Left ventricle myocardium inferior (tissue), 1 donor: Measurements from ENCODE around the gene ALPK1. TPM values are rescaled to one million over a fixed set of nuclear protein-coding genes. Genes with fewer than 3 reads are reported as not detected.
A peak's percentile ranks its signal among the peaks of the same experiment; 100 is the strongest.

Experiments
- DNase-seq: peaks from one replicate; pipeline ENCODE4 v3.0.0-alpha.2; 2020
- H3K27ac ChIP-seq: fragments of 200-600 bp; replicated peaks from 2 replicates; pipeline ENCODE4 v1.8.0; 2021
- H3K27me3 ChIP-seq: fragments of 200-600 bp; 2 replicates; pipeline ENCODE4 v1.8.0; 2021; ENCODE audit warnings: low read depth
- H3K36me3 ChIP-seq: fragments of 200-600 bp; 2 replicates; pipeline ENCODE4 v1.8.0; 2021
- H3K4me1 ChIP-seq: fragments of 200-600 bp; 2 replicates; pipeline ENCODE4 v1.8.0; 2021
- H3K4me3 ChIP-seq: fragments of 200-600 bp; 2 replicates; pipeline ENCODE4 v1.8.0; 2021; ENCODE audit warnings: mild to moderate bottlenecking, moderate library complexity
- H3K9me3 ChIP-seq: fragments of 200-600 bp; replicated peaks from 2 replicates; pipeline ENCODE4 v1.8.0; 2021
- CTCF ChIP-seq: fragments of 200-600 bp; IDR thresholded peaks from 2 replicates; pipeline ENCODE4 v1.8.0; 2021; ENCODE audit warnings: antibody characterized with exemption, mild to moderate bottlenecking, borderline replicate concordance
- intact Hi-C: fragments of 100-400 bp; cut with micrococcal nuclease; formaldehyde crosslinking; loops from one replicate; pipeline ENCODE4 v1.11.0; 2022
- long read RNA-seq: library from polyadenylated mRNA; unstranded; transcript quantifications from one replicate; pipeline ENCODE4 v2.0.0, GENCODE V29; 2021
- total RNA-seq: library from RNA; stranded (reverse); fragmentation: NEBNext Ultra II Directional; extraction: Animal tissue kit (Norgen Biotek cat#: 25700); gene quantifications from one replicate; pipeline ENCODE4 v1.2.1, GENCODE V29; 2021
- donor health status: DM: no; HTN: yes; CAD: no; lungs with severe emphysema.

ALPK1 gene
- total RNA-seq, result 3.1 TPM
- long read RNA-seq, partial matches to known transcripts, result 1 of 1 reads
- long read RNA-seq, other reads (novel, unspliced or antisense), result 0 of 1 reads

GRCh38 chr4:112296949-112297880, at the start of gene ALPK1:
TSS of gene ALPK1 (plus strand) at chr4:112297369.
- TF ChIP-seq CTCF, result no peak
- Histone ChIP-seq H3K4me1 (peaks cover 26% of the 10 kb centered on the region), H3K4me3 (peak within 1 kb of the TSS; percentile 61), H3K27ac (peak within 1 kb of the TSS; percentile 71), H3K36me3 (no peaks in the 10 kb centered on the region), H3K27me3 (no peaks in the 10 kb centered on the region), H3K9me3 (no peaks in the 10 kb centered on the region)
- no peak for DNase-seq
- intact Hi-C loops, result no loop called here

GRCh38 chr4:112251019-112251643, 46.0 kb upstream of the ALPK1 start:
- H3K9me3 ChIP-seq, result no peaks in the 10 kb centered on the region
- no peaks in the 10 kb centered on the region for H3K27me3 ChIP-seq
- H3K4me1 ChIP-seq, result peaks cover 15% of the 10 kb centered on the region
- no peak for DNase-seq
- no peak overlapping the region for H3K27ac ChIP-seq
- no peak for TF ChIP-seq CTCF
- H3K4me3 ChIP-seq, result no peak overlapping the region
- intact Hi-C loops, result no loop called here
- peaks cover 4% of the 10 kb centered on the region for H3K36me3 ChIP-seq

- no peak for TF ChIP-seq CTCF
- no peak overlapping the region for H3K27ac ChIP-seq
- intact Hi-C loops, result no loop called here
These were observed 44.9 kb upstream of the ALPK1 start for GRCh38 chr4:112252234-112252633.

GRCh38 chr4:112253382-112254000, 43.7 kb upstream of the ALPK1 start:
- no peak for DNase-seq
- intact Hi-C loops, result no loop called here
- no peak for TF ChIP-seq CTCF
- H3K9me3 ChIP-seq, result no peaks in the 10 kb centered on the region
- H3K4me3 ChIP-seq, result no peak overlapping the region
- peaks cover 5% of the 10 kb centered on the region for H3K36me3 ChIP-seq
- no peaks in the 10 kb centered on the region for H3K27me3 ChIP-seq
- no peak overlapping the region for H3K27ac ChIP-seq
- peaks cover 15% of the 10 kb centered on the region for H3K4me1 ChIP-seq

More at GRCh38 chr4:112252234-112252633, 44.9 kb upstream of the ALPK1 start:
- H3K4me3 ChIP-seq, result no peak overlapping the region
- H3K27me3 ChIP-seq, result no peaks in the 10 kb centered on the region
- no peak for DNase-seq
- peaks cover 4% of the 10 kb centered on the region for H3K36me3 ChIP-seq
- no peaks in the 10 kb centered on the region for H3K9me3 ChIP-seq
- peaks cover 15% of the 10 kb centered on the region for H3K4me1 ChIP-seq

- Histone ChIP-seq H3K4me3 (no peak overlapping the region), H3K4me1 (no peaks in the 10 kb centered on the region), H3K36me3 (peaks cover 25% of the 10 kb centered on the region), H3K27me3 (no peaks in the 10 kb centered on the region), H3K27ac (no peak overlapping the region), H3K9me3 (no peaks in the 10 kb centered on the region)
- DNase-seq, result no peak
- no peak for TF ChIP-seq CTCF
- intact Hi-C loops, result no loop called here
These were observed 40.1 kb upstream of the ALPK1 start for GRCh38 chr4:112257098-112257497.
